GM21737 (cell line): ENCODE measurements around the gene SCAF8.

Experiments
- ATAC-seq: cut with Tn5 transposase; IDR thresholded peaks from one replicate; pipeline ENCODE4 v1.9.1; 2021; ENCODE audit warnings: mild to moderate bottlenecking, moderate library complexity; ENCODE audit not compliant: unreplicated experiment

SCAF8 gene

DNA sequence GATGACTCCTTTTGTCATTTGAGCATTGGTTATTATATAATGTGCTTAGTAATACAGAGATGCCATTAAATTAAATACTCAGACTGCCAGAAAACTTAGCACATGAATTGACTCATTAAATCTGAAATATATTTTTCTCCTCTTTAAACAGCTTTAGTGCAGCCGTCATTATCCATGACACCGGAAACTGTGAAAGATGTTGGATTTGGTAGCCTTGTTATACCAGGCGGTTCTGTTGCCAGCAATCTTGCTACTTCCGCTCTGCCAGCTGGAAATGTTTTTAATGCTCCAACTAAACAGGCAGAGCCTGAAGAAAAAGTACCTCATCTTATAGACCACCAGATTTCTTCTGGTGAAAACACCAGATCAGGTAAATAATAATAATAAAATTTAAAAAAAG, 97.6 kb downstream of the SCAF8 start:
- no peak for ATAC-seq

DNA sequence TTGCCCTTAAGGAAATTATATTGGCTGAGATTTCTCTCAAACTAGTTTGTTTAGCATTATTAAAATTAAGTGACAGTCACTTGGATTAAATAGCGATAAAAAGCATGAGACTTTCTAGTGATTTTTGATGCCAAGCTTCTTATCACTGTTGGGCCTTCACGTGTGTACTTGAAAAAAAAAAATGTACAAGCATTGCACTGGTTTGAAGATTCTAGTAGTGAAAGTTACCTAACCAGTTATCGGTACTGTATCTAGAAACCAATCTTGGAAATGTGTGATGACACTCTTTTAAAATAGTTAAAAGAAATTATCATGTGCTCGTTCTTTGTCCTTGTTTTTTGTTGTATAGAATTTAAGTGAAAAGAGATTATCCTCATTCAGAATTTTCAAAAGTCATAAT, 102.1 kb downstream of the SCAF8 start:
- no peak for ATAC-seq

- ATAC-seq, result no peak
Measured at GRCh38 chr6:154839546-154839945, 106.3 kb downstream of the SCAF8 start.

DNA sequence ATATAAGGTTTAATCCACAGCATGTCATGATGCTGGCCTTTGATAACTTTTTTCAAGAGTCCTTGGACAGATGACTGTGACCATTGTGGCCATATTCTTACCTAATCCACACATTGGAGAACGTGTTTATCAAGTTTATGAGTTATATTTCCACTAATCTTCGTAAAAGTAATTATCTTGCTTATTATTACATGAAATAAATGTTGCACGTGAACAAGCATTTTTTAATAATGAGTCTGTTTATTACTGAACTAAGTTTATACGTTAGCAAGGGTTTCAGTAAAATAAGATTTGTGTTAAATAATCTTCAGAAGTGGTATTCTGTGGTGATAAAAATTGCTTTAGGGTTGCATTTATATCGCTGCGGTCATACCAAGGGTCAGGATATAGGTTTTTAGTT, 107.1 kb downstream of the SCAF8 start:
- ATAC-seq, result no peak

DNA sequence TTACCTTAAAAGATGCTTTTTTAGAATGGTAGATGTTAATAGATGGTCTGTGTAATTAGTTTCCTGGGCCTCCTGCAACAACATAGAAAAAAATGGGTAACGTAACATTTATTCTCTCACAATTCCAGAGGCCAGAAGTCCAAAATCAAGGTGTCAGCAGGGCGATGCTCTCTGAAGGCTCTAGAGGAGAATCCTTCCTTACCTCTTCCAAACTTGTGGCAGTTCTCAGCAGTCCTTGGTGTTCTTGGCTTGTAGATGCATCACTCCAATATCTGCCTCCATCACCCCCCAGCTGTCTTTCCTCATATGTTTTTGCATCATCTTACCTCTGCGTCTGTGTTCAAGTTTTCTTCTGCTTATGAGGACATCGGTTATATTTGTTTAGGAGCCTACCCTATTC, 107.9 kb downstream of the SCAF8 start:
- no peak for ATAC-seq

DNA sequence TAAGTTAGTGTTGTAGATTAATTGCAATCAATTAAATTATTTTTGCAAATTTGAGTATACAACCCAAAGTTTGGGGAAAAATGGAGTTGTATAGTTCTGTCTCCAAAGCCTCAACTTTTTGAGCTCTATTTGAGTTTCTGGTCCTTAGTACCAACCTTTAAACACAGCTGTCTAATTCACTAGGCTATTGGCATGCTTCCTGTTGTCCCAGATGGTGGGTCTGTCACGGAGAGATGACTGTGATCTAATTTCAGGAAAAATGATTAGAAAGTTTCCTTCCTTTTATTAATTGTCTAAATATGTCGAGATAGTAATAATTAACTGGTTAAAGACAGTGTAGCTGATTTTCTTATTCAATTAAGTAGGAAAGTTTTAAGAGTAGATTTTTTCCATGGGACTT, 109.6 kb downstream of the SCAF8 start:
- no peak for ATAC-seq

GRCh38 chr6:154847318-154847717, 114.1 kb downstream of the SCAF8 start:
- ATAC-seq, result no peak

DNA sequence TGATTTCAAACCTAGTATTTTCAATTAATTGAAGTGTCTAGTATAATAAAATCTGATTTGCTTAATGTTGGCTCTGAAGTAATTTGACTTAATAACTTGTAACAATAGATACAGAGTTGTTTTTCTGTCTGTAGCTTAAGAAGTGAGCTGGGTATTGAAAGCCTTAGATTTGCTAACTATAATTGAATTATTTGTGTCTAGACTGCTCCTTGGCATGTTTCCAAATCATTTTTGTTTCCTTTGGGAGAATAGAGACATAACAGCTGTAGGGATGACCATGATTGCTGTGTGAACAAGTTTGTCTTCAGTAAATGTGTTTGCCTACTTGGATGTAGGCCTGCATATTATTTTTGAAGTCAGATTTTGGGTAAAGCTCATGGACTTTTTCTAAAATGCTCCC, 115.4 kb downstream of the SCAF8 start:
- ATAC-seq, result no peak

- no peak for ATAC-seq
Measured at GRCh38 chr6:154849475-154849874, 116.3 kb downstream of the SCAF8 start.

DNA sequence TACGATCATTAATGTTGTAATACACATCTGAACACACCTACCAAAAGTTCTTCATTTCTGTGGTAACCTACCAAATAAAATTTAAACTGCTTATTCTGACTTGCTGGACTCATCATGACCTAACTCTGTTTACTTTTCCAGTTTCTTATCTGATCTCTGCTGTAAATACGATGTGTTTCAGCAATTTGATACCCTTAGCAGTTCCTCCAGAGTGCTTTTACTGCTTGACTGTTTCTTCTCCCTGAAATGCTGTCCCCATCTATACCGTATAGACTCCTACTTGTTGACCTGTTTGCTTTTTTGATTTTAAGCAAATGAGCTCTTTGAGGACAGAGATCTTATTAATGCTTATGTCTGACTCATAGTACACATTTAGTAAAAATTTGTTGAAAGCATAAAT, 119.5 kb downstream of the SCAF8 start:
- ATAC-seq, result no peak

GRCh38 chr6:154857529-154857928, 124.3 kb downstream of the SCAF8 start:
- ATAC-seq, result no peak

- no peak for ATAC-seq
Measured at GRCh38 chr6:154861825-154862224, 128.6 kb downstream of the SCAF8 start.

GRCh38 chr6:154862536-154862935, 129.3 kb downstream of the SCAF8 start:
- ATAC-seq, result no peak

DNA sequence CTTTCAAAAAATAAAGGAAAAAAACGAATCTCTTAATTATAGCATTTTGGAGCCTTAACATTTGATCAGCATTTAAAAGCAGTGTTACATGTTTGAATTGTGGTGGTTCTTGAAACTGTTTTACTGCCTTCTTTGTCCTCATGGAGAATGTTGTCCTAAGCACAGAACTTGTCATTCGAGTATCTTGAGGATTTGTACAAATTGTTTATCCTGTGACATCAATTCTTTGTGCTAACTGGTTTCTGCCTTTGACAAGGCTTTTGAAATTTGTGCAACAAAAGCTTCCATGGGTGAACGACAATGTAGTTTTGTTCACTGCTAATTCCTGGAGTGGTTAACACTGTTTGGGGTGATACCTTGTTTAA, 130.8 kb downstream of the SCAF8 start:
- ATAC-seq, result no peak

- no peak for ATAC-seq
Measured at GRCh38 chr6:154865291-154865690, 132.1 kb downstream of the SCAF8 start.

DNA sequence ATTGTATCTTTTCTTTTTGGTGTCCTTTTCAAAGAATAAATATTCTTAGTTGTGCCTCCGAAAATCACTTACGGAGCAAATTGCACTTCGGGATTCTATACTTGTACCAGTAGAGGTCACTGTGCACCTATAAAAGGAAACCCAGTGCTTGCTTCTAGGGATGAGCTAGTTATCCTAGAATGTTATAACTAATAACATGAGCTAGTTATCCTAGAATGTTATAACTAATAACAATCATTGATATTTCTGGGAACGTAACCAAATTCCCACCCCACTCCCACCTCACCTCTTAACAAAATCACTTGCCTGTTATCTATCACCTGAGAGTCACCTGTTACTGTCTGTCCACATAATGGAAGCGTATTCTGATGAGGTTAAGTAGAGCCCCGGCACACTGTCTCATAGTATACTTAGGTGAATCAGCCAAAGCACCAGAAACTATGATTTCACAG, 135.0 kb downstream of the SCAF8 start:
- ATAC-seq, result no peak

DNA sequence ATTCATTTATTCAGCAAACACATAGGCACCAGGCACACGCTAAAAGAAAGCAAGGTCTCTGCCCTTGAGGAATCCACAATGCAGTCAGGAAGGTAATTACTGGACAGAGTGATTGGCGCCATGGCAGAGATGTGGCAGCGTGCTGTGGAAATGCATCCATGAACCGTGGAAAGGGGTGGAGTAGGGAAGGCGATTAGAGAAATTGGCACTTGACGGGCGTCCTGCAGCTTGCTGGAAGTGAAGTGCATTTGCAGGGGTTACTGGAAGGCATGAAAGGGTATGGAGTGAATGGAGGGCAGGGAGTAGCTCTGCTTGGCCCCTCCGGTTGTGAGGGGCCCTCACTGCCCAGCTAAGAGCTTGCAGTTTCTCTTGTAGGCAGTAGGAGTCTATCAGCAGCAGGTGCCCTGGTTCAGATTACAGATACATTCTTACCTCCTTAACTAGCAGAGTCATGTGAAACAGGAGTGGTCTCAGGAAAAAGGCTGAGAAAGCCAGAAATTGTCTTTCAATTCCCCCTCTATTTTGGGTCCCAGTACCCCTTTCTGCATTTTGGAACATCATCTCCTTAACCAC, 139.4 kb downstream of the SCAF8 start:
- ATAC-seq, result no peak

- ATAC-seq, result no peak
Measured at GRCh38 chr6:154873546-154873945, 140.3 kb downstream of the SCAF8 start.

GRCh38 chr6:154874773-154875592, 141.8 kb downstream of the SCAF8 start:
- ATAC-seq, result no peak

DNA sequence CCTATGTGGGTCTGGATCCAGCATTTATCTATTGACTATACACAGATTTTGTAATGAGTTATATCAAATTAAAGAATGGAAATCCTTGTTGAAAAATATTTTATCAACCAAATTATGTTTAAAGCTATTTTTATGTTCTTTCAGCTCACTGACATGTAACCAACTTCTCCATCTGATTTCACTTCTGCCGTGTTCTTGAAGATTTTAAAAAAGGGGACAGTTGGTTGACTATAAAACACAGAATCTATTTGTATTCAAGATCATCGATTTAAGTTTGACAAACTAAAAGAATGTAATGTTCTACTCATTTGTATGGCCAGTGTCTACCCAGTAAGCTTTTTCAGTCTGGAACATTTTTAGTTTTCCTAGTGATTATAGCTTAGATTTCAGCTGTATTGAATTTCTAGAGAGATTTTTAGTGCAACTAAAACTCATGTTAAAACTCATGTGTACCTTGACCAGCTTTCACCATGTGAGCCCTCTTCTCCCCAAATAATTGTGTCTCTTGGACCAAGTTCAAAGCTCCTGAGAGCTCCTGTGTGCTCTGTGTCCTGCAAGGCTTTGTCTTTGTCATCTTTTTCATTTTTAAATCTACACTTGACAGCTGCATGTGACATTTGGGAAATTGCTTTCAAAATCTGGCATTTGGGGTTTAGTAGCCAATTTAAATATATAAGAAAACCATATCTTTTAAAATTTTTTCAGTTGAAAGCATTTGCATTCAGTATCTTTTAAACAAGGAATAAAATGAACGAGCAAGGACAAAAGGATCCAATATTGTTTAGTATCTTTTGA, 143.5 kb downstream of the SCAF8 start:
- no peak for ATAC-seq

GRCh38 chr6:154878871-154879491, 145.8 kb downstream of the SCAF8 start:
- ATAC-seq, result no peak
